Measurements from ENCODE around the gene SMIM41.
"Not testable (repeated sequence)": the region's sequence is repeated elsewhere in the genome, so short reads cannot be mapped to it uniquely, and the experiment has no call there.

- not testable (repeated sequence) for TF ChIP-seq CTCF (IDR thresholded peaks at IDR 0.05 in 4 of 5, conservative IDR thresholded peaks at IDR 0.05 in 1 of 5); POLR2A (IDR thresholded peaks at IDR 0.05)
Observed at GRCh38 chr12:52116222-52117125, 37.0 kb downstream of the SMIM41 start.
